GM19455 (cell line): ENCODE data around the gene SMIM1.

Source experiments
- ATAC-seq: cut with Tn5 transposase; IDR thresholded peaks from one replicate; pipeline ENCODE4 v1.9.1; 2021; ENCODE audit not compliant: unreplicated experiment

Gene SMIM1

GRCh38 chr1:3753656-3754454, 18.7 kb upstream of the SMIM1 start:
- no peak for ATAC-seq

- ATAC-seq: no peak
Observed at GRCh38 chr1:3756394-3756793, 16.2 kb upstream of the SMIM1 start.

DNA sequence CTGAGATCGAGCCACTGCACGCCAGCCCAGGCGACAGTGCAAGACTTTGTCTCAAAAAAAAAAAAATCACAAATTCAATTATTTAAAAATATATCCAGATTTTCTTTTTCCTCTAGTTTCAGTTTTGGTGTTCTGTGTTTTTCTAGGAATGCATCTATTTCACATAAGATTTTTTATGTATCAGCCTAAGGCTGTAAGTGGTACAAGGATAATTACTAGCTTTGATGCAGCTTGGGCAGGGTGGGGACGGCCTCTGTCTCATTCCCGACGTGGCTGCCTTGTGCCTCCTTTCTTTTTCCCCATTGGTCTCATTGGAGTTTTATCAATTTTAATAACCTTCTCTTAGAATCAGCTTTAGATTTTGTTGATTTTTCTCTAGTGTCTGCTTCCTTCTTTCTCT, 13.4 kb upstream of the SMIM1 start:
- ATAC-seq: no peak

GRCh38 chr1:3759796-3760195, 12.8 kb upstream of the SMIM1 start:
- ATAC-seq: no peak

GRCh38 chr1:3761296-3762010, 11.1 kb upstream of the SMIM1 start:
- ATAC-seq: no peak

DNA sequence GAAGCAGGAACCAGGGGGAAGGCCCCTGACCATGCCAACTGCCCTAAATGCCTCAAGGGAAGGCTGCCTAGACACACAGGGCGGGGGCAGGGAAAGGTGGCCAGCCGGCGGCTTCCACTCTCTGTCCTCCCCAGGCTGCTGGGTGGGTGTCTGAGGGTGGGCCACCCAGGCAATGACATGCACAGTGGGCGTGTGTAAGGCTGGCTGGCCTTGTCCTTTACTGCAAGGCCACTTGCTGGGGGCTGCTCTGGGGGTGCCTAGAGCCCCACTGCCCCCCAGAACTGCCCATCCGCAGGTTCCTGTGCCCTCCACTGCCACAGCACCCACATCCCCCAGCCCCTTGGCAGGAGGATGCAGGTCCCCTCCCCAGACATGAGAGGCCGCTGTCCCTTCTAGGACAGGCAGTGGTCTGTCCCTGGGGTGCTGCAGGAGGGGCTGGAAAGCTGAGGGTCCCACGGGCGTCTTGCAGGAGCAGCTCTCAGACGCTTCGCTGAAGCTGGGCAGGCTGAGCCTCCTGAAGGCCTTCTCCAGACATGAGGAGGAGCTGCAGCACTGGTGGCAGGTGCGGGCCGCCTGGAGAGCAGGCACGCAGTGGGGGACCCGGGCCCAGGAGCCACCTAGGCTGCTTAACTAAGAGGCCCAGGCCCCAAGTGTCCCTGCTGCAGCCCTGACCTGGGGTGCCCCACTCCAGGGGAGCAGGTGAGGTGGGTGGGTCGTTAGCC, 10.2 kb upstream of the SMIM1 start:
- ATAC-seq: no peak

DNA sequence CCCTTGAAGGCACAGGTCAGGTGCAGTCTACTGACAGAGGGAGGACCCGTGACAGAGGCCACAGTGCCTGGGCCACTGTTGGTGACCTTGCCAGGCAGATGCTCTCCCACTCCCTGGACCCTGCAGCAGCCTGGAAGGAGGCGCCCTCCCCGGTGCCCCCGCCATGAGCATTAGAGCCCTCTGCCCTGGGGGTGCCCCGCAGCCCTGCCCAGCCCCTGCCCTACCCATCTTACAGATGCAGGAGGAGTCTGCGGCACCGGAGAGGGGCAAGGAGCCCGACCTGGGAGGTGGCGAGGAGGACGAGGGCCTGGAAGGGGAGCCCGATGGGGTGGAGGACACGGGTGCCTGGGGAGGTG, 9.7 kb upstream of the SMIM1 start:
- ATAC-seq: no peak

- no peak for ATAC-seq
Observed at GRCh38 chr1:3763351-3764125, 9.0 kb upstream of the SMIM1 start.

DNA sequence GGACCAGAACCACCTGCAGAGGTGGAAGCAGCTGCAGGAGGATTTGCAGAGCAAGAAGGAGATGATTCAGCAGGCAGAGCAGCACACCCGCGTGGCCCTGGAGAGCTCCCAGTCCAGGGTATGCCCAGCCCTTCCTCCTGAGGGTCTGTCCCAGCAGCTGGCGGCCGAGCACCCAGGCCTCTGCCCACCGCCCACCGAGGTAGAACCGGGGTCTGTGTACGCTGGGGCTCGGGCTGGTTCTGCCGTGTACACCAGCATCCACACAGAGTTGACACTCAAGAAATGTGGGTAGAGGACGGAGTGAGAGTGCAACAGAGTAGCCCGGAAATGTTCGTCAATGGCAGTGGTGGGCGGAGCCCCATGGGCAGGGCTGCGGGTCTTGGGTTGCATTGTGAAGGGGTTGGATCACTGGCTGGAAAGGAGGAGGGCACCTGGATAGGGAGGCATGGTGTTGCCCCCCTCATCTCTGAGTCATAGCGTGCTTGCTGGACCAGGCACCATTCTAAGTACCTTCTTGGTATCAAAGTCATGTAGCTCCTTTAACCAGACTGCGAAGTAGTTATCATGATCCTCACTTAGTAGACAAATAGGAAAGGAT, 5.1 kb upstream of the SMIM1 start:
- no peak for ATAC-seq

GRCh38 chr1:3768811-3769390, 3.6 kb upstream of the SMIM1 start:
- ATAC-seq: no peak

DNA sequence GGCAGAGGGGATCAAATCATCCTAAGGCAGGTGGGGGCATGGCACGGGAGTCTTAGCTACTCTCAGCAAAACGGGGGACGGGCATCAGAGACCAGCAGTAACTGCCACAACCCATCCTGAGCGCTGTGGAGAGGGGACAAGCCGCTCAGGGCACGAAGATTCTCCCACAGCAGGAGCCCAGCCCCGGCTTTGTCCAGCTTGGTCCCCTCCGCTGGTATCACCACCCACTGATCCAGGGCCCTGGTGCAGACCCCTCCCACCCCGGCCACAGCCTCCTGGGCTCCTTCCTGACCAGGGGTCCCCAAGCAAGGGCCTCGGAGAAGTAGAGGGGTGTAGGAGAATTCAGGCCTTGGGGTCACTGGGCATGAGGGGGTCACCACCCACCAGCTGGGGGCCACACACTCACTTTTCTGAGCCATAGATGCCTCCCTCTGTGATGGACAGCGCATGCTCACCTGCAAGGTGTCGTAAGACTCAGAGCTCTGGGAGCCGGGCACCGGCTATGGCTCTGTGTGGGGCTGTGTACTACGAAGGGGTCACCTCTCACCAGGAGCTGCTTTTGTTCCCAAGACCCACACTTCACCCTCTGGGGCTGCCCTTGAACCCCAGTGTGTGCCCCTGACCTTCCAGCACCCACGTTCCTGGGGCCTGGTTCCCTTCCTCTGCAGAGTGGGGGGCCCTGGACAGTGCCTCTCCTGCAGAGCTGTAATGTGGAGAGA, 2.3 kb upstream of the SMIM1 start:
- no peak for ATAC-seq

GRCh38 chr1:3771108-3772026, 1.2 kb upstream of the SMIM1 start:
- ATAC-seq: peak; percentile 2

- peak; percentile 50 for ATAC-seq
Observed at GRCh38 chr1:3772027-3772714, 378 bp upstream of the SMIM1 start.

DNA sequence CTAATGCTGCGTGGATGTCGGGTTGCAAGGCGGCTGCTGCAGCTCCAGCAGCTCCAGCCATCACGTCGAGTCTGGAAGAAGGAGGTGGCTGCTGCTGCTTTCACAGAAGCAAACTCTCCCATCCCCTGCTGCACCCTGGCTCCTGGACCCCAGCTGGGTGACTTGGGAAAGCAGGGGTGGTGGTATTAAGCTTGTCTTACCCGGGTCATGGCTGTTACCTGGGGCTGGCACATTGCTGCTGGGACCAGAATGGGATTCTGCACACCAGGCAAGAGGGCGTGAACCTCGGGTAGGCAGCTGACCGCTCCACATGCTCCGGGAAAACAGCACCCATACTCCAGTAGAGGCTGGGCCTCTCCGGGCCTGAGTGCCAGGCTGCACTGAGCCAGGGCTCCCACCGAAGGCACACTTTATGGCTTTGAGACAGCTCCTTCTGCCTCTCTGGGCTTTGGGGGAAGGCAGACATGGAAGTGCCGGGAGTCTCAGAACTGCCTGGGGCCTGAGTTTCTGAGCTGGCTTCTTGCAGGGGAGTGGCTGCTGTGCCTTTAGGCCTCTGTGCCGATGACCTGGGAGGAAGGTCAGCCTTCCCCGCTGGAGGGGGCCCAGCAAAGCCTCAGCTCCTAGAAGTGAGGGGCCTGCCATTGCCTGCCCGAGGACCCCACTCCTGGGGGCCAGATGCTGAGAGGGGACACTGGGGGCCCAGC, 1.2 kb downstream of the SMIM1 start:
- ATAC-seq: no peak

DNA sequence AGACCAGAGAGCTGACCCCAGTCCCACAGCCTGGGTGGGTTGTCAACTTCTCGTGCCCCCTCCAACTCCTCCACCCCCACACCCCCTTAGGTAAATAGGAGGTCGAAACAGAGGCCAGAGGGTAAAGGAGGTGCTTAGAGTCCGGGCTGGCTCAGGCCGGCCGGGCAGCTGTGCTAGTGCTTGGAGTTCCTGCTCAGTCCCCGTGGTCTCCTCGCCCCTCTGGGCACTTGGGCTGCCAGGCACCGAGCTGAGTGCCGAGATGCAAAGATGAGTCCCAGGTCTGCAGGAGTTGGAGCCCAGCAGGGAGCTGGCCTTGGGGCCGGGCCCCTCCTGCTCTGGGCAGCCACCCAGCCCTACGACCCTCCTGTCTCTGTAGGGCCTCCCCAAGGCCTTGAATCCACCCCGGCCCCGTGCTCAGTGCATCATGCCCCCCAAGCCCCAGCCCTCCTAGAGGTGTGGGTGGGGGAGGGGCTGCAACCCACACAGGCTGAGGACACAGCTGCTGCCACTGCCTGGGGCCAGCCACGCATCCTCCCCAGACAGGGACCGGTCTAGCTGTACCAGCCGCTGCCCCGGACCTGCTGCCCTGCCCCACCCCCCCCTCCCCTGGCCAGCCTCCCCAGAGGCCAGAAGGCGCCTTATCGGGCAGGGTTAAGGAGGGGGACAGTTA, 1.9 kb downstream of the SMIM1 start:
- ATAC-seq: no peak

DNA sequence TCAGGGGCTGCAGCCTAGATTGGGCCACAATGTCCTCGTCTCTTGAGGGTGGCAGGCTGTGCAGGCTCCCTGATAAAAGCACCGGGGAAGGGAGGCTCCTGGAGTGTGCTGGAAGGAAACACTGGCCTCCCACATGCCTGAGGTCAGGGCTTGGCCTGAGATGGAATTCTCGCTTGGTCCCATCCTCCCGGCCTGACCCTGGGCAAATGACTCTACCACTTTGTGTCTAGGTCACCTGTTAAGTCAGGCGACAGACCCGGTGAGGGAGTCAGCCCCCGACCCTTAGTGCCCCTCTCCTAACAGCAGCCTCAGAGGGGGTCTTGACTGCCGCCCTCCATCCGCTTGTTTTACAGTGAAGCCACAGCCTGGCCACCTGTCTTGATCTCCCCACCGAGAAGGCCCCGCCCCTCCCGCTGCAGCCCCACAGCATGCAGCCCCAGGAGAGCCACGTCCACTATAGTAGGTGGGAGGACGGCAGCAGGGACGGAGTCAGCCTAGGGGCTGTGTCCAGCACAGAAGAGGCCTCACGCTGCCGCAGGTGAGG, 2.5 kb downstream of the SMIM1 start:
- ATAC-seq: no peak
